OCI-LY1 (cell line): ENCODE data around the gene CAPN12.

Experiments used
- CTCF ChIP-seq: fragments of 200-600 bp; sonication (generic), shearing (Covaris generic); IDR thresholded peaks from 2 replicates; pipeline ENCODE4 v1.5.1; 2017; ENCODE audit warnings: mild to moderate bottlenecking, antibody characterized with exemption, low read length, moderate library complexity, mixed read lengths
- EZH2 ChIP-seq: fragments of 200-600 bp; sonication (generic), shearing (Covaris generic); IDR thresholded peaks from 2 replicates; pipeline ENCODE4 v1.8.0; 2017; ENCODE audit warnings: borderline replicate concordance, mixed run types, mild to moderate bottlenecking, antibody characterized with exemption, low read length, moderate library complexity, mixed read lengths

GRCh38 chr19:38695317-38695683, 49.0 kb downstream of the CAPN12 start:
- no peak for TF ChIP-seq EZH2
- TF ChIP-seq CTCF: no peak
